Upper lobe of left lung (tissue), 6 donors: ENCODE measurements around the gene CLCNKA. TPM values are rescaled to one million over a fixed set of nuclear protein-coding genes. Genes with fewer than 3 reads are reported as not detected.
"Not testable (repeated sequence)": the region's sequence is repeated elsewhere in the genome, so short reads cannot be mapped to it uniquely, and the experiment has no call there.

Experiments used
- ATAC-seq, 2 donors: fragments of 200-7000 bp; cut with Tn5 transposase; one replicate each; pipeline ENCODE4 v1.9.1; 2022; ENCODE audit warnings: mild to moderate bottlenecking in 2 of 2, moderate library complexity in 2 of 2; ENCODE audit not compliant: low FRiP score in 2 of 2
- DNase-seq, 2 donors: peaks; one replicate each; pipeline ENCODE4 v3.0.0-alpha.2; 2019 to 2020
- H3K27ac ChIP-seq, 4 donors: fragments of 200-600 bp; sonication (generic); one replicate each; pipeline ENCODE4 v1.5.1; 2016 to 2019
- H3K27me3 ChIP-seq, 4 donors: fragments of 200-600 bp; sonication (generic); one replicate each; pipeline ENCODE4 v1.5.1; 2017 to 2019
- H3K36me3 ChIP-seq, 4 donors: fragments of 200-600 bp; sonication (generic); one replicate each; pipeline ENCODE4 v1.5.1; 2016 to 2019
- H3K4me1 ChIP-seq, 4 donors: fragments of 200-600 bp; sonication (generic); one replicate each; pipeline ENCODE4 v1.5.1; 2018 to 2019
- H3K4me3 ChIP-seq, 4 donors: fragments of 200-600 bp; sonication (generic); one replicate each; pipeline ENCODE4 v1.5.1; 2017 to 2019; ENCODE audit warnings: mild to moderate bottlenecking in 2 of 4, moderate library complexity in 1 of 4
- H3K9me3 ChIP-seq, 4 donors: fragments of 200-600 bp; sonication (generic); one replicate each; pipeline ENCODE4 v1.5.1; 2018 to 2019
- EP300 ChIP-seq, 4 donors: sonication (generic); formaldehyde crosslinking; IDR thresholded peaks; one replicate each; pipeline ENCODE4 v1.5.1; 2017; ENCODE audit warnings: antibody characterized with exemption in 4 of 4, control low read depth in 2 of 4
- POLR2A ChIP-seq, 4 donors: fragments of 450-650 bp; IDR thresholded peaks; one replicate each; pipeline ENCODE4 v1.5.1; 2016 to 2017; ENCODE audit warnings: antibody characterized with exemption in 4 of 4, mild to moderate bottlenecking in 2 of 4
- POLR2AphosphoS5 ChIP-seq, 2 donors: sonication (generic); formaldehyde crosslinking; IDR thresholded peaks; one replicate each; pipeline ENCODE4 v1.5.1; 2017; ENCODE audit warnings: antibody characterized with exemption in 2 of 2
- WGBS, 2 donors: methylation state at CpG; one replicate each; pipeline ENCODE4 v1.1.5; 2017 to 2018; 5-methylcytosine and 5-hydroxymethylcytosine counted together
- total RNA-seq, 6 donors: library from RNA; depleted of rRNA in 4 of 6; stranded (reverse); fragments of >200 nt in 4 of 6; gene quantifications; one replicate each; pipeline versions ENCODE4 v1.1.0 to v1.2.1, GENCODE V29; 2016 to 2021
- TF ChIP-seq, protein P1 (sequence below), 6 experiments: fragments of 450-650 bp in 4 of 6; fragments of 200-600 bp in 2 of 6; sonication (generic) in 2 of 6; IDR thresholded peaks; one replicate each; pipeline ENCODE4 v1.5.1; 2016 to 2019; ENCODE audit warnings: antibody characterized with exemption in 6 of 6
- donor health status: DM: no; HTN: no; CAD: no; lungs with moderate emphysema.
- donor health status: DM: no; HTN: yes; CAD: no; lungs with severe emphysema.

Gene CLCNKA
- total RNA-seq, 6 donors from 2014 or later: 0.20 to 0.89 (median 0.49) TPM; not detected in 3

DNA sequence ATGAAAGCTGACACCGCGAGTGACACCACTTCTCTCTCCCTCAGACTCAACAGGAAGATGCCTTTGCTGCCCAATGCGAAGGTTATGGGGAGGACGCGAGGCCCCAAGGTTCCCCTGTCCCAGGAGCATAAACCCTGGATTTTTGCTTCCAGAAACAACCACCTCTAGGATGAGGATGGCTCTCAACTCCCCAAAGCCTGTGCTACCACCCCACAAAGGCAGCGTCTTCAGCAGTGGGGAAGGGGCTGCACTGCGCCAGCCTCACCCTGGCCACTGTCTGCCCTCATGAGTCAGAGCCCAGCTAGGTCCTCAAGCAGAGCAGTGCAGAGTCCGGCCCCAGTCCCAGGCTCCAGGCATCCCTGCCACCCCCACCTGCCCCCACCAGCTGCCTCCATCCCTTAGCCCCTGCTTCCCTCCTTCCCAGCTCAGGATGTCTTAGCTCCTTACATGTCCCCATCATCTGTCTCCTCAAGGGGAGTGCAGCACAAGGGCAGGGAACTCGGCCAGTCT, 24.7 kb upstream of the CLCNKA start:
- TF ChIP-seq POLR2A (IDR thresholded peaks at IDR 0.05) (no peak), EP300 (IDR thresholded peaks at IDR 0.05) (no peak), POLR2AphosphoS5 (IDR thresholded peaks at IDR 0.05) (no peak)
- TF ChIP-seq, protein P1, sequence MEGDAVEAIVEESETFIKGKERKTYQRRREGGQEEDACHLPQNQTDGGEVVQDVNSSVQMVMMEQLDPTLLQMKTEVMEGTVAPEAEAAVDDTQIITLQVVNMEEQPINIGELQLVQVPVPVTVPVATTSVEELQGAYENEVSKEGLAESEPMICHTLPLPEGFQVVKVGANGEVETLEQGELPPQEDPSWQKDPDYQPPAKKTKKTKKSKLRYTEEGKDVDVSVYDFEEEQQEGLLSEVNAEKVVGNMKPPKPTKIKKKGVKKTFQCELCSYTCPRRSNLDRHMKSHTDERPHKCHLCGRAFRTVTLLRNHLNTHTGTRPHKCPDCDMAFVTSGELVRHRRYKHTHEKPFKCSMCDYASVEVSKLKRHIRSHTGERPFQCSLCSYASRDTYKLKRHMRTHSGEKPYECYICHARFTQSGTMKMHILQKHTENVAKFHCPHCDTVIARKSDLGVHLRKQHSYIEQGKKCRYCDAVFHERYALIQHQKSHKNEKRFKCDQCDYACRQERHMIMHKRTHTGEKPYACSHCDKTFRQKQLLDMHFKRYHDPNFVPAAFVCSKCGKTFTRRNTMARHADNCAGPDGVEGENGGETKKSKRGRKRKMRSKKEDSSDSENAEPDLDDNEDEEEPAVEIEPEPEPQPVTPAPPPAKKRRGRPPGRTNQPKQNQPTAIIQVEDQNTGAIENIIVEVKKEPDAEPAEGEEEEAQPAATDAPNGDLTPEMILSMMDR (IDR thresholded peaks at IDR 0.05): no peak
- ATAC-seq: peak in 1 of 2 donors; percentile 17
- DNase-seq: no peak
- Histone ChIP-seq H3K4me1 (peaks cover 0 to 4% (median 0%) of the 10 kb centered on the region in 4 donors), H3K9me3 (no peaks in the 10 kb centered on the region), H3K4me3 (no peak overlapping the region), H3K36me3 (no peaks in the 10 kb centered on the region), H3K27me3 (no peaks in the 10 kb centered on the region), H3K27ac (no peak overlapping the region)
- 83% methylated on average over 9 of the region's 9 CpGs; no CpG with 5 or more reads in 1 of the 2 donors for WGBS, 2 donors

DNA sequence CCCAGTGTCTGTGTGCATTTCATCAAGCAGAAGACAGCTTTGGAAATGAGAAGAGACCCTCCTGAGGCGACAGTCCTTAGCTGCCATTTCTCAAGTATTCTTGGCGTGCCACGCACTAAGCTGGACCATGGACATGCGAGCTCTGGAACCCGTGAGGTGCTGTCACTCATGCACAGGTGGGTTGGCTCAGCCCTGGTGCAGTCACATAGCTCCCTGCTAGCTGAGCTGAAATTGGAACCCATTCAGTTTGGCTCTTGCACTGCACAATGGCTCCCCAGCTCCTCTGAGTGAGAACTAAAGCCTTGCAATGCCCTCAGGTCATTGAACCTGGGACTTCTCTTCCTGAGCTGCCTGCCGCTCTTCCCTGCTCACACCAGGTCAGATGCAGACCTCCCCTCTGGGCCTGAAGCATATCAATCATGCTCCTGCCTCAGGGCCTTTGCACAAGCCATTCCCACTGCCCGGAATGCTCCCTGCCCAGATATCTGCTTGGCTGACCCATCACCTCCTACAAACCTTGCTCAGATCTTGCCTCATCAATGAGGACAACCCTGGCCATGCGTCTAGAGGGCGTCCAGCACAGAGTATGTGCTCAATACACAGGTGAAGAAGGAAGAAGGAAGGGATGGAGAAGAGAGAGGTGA, 24.1 kb upstream of the CLCNKA start:
- ATAC-seq: no peak
- no peaks in the 10 kb centered on the region for H3K27me3 ChIP-seq
- no peak for DNase-seq
- no peak overlapping the region for H3K4me3 ChIP-seq
- no peak for TF ChIP-seq POLR2A (IDR thresholded peaks at IDR 0.05)
- TF ChIP-seq EP300 (IDR thresholded peaks at IDR 0.05): no peak
- TF ChIP-seq, protein P1 (IDR thresholded peaks at IDR 0.05): no peak
- TF ChIP-seq POLR2AphosphoS5 (IDR thresholded peaks at IDR 0.05): no peak
- peaks cover 0 to 4% (median 0%) of the 10 kb centered on the region in 4 donors for H3K4me1 ChIP-seq
- no peak overlapping the region for H3K27ac ChIP-seq
- 80 to 92% methylated on average over 4 to 9 of the region's 9 CpGs for WGBS, 2 donors
- H3K9me3 ChIP-seq: no peaks in the 10 kb centered on the region
- no peaks in the 10 kb centered on the region for H3K36me3 ChIP-seq

DNA sequence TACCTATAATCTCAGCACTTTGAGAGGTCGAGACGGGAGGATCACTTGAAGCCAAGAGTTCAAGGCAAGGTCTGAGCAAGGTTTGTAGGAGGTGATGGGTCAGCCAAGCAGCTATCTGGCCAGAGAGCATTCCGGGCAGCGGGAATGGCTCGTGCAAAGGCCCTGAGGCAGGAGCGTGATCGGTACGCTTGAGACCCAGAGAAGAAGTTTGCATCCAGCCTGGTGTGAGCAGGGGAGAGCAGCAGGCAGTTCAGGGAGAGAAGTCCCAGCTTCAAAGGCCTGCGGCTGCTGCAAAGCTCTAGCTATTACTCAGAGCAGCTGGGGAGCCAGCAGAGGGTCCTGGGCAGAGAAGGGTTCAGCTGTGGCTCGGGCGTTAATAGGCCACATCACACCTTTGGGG, 22.9 kb upstream of the CLCNKA start:
- ATAC-seq (no peak), DNase-seq (no peak)
- Histone ChIP-seq H3K27ac (no peak overlapping the region), H3K4me3 (no peak overlapping the region), H3K36me3 (no peaks in the 10 kb centered on the region), H3K4me1 (peaks cover 0 to 4% (median 0%) of the 10 kb centered on the region in 4 donors), H3K27me3 (no peaks in the 10 kb centered on the region), H3K9me3 (no peaks in the 10 kb centered on the region)
- TF ChIP-seq, protein P1 (IDR thresholded peaks at IDR 0.05): no peak
- TF ChIP-seq POLR2A (IDR thresholded peaks at IDR 0.05) (no peak), EP300 (IDR thresholded peaks at IDR 0.05) (no peak), POLR2AphosphoS5 (IDR thresholded peaks at IDR 0.05) (no peak)
- WGBS, 2 donors: 95% methylated on average over 10 to 11 of the region's 11 CpGs

DNA sequence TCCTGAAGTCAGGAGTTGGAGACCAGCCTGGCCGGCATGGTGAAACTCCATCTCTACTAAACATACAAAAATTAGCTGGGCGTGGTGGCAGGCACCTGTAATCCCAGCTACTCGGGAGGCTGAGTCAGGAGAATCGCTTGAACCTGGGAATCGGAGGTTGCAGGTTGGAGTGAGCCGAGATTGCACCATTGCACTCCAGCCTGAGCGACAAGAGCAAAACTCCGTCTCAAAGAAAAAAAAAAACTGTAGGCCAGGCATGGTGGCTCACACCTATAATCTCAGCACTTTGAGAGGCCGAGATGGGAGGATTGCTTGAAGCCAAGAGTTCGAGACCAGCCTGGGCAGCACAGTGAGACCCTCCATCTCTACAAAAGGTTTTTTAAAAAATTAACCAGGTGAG, 20.6 kb upstream of the CLCNKA start:
- ATAC-seq: not testable (repeated sequence)

DNA sequence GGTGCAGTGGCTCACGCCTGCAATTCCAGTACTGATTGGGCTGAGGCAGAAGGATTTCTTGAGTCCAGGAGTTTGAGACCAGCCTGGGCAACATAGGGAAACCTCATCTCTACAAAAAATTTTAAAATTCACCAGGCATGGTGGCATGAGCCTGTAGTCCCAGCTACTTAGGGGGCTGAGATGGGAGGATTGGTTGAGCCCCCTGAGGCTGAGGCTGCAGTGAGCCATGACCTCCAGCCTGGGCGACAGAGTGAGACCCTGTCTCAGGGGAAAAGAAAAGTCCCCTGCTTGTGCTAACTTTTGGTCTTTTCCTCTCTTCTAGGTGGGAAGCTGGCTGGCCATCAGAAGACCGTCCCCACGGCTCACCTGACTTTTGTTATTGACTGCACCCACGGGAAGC, 16.2 kb upstream of the CLCNKA start:
- 90 to 93% methylated on average over 5 of the region's 5 CpGs for WGBS, 2 donors
- Histone ChIP-seq H3K36me3 (no peaks in the 10 kb centered on the region), H3K9me3 (no peaks in the 10 kb centered on the region), H3K27me3 (no peaks in the 10 kb centered on the region), H3K27ac (no peak overlapping the region), H3K4me1 (no peaks in the 10 kb centered on the region), H3K4me3 (no peak overlapping the region)
- no peak for ATAC-seq
- TF ChIP-seq POLR2AphosphoS5 (IDR thresholded peaks at IDR 0.05): no peak
- TF ChIP-seq, protein P1 (IDR thresholded peaks at IDR 0.05): no peak
- TF ChIP-seq POLR2A (IDR thresholded peaks at IDR 0.05): no peak
- no peak for TF ChIP-seq EP300 (IDR thresholded peaks at IDR 0.05)
- DNase-seq: no peak

More for the DNA sequence above, 20.6 kb upstream of the CLCNKA start:
- not testable (repeated sequence) for H3K27ac ChIP-seq, H3K9me3 ChIP-seq, H3K4me1 ChIP-seq, H3K4me3 ChIP-seq, H3K36me3 ChIP-seq, DNase-seq, H3K27me3 ChIP-seq
- 93 to 98% methylated on average over 7 to 10 of the region's 10 CpGs for WGBS, 2 donors
